H1 (cell line): ENCODE data around the gene SMAP1. TPM values are rescaled to one million over a fixed set of nuclear protein-coding genes. Genes with fewer than 3 reads are reported as not detected.

Experiments used
- CTCF ChIA-PET: fragments of 300-600 bp; sonication (Branson Sonifier 250); formaldehyde crosslinking; loops from one replicate; lab custom pipeline; 2021; ENCODE audit not compliant: partially characterized antibody; lab: Charles Lee
- POLR2A ChIA-PET: fragments of 300-600 bp; sonication (Branson Sonifier 250); formaldehyde crosslinking; loops from one replicate; lab custom pipeline; 2021; ENCODE audit warnings: inconsistent platforms; ENCODE audit not compliant: partially characterized antibody; lab: Charles Lee
- DNase-seq, 2 experiments: peaks; one replicate each; pipeline versions ENCODE4 v3.0.0 to v3.0.0-alpha.2; 2010 to 2022; ENCODE audit warnings: low spot score in 2 of 2, low read depth in 1 of 2, mixed read lengths in 1 of 2
- FAIRE-seq: peaks from 2 replicates; lab custom pipeline; 2011; peaks lifted over from hg19 to GRCh38; lab: Jason Lieb, UNC
- H2AFZ ChIP-seq: 2 replicates; pipeline ENCODE4 v1.8.1; 2012; ENCODE audit warnings: low read length, inconsistent platforms
- H2AK5ac ChIP-seq: 2 replicates; pipeline ENCODE4 v1.6.1; 2013; ENCODE audit warnings: low read depth, low read length
- H2BK120ac ChIP-seq: replicated peaks from 2 replicates; pipeline ENCODE3; 2013; ENCODE audit warnings: low read depth, low read length, inconsistent platforms
- H2BK12ac ChIP-seq: 2 replicates; pipeline ENCODE4 v1.6.1; 2013; ENCODE audit warnings: low read depth, low read length
- H2BK15ac ChIP-seq: 2 replicates; pipeline ENCODE4 v1.6.1; 2013; ENCODE audit warnings: low read length
- H2BK20ac ChIP-seq: 2 replicates; pipeline ENCODE4 v1.6.1; 2013; ENCODE audit warnings: low read length
- H2BK5ac ChIP-seq: 2 replicates; pipeline ENCODE4 v1.6.1; 2013; ENCODE audit warnings: low read depth, low read length
- H3K14ac ChIP-seq: 2 replicates; pipeline ENCODE4 v1.6.1; 2013; ENCODE audit warnings: inconsistent platforms; ENCODE audit not compliant: insufficient read length
- H3K18ac ChIP-seq: 2 replicates; pipeline ENCODE4 v1.6.1; 2013; ENCODE audit warnings: low read length; ENCODE audit errors: extremely low read depth
- H3K23ac ChIP-seq: 2 replicates; pipeline ENCODE4 v1.6.1; 2013; ENCODE audit warnings: inconsistent platforms; ENCODE audit not compliant: insufficient read length
- H3K23me2 ChIP-seq: 2 replicates; pipeline ENCODE4 v1.6.1; 2013; ENCODE audit warnings: low read depth, low read length
- H3K27ac ChIP-seq: 2 replicates; pipeline ENCODE4 v1.6.1; 2011; ENCODE audit warnings: low read depth, low read length, inconsistent platforms
- H3K27me3 ChIP-seq, 4 experiments: replicated peaks in 1 of 4; 1 replicate in 1 of 4; 2 replicates in 3 of 4; pipeline versions ENCODE4 v1.6.1 to v1.8.1; 2011 to 2013; ENCODE audit warnings: low read length in 3 of 4, mild to moderate bottlenecking in 3 of 4, inconsistent platforms in 2 of 4, mixed read lengths in 2 of 4, moderate library complexity in 1 of 4; ENCODE audit not compliant: control insufficient read depth in 3 of 4, insufficient read depth in 3 of 4; ENCODE audit errors: extremely low read depth in 1 of 4
- H3K36me3 ChIP-seq, 4 experiments: 2 replicates each; pipeline versions ENCODE4 v1.6.1 to v1.8.1; 2011 to 2013; ENCODE audit warnings: mild to moderate bottlenecking in 4 of 4, low read length in 3 of 4, moderate library complexity in 2 of 4, control low read depth in 1 of 4, inconsistent platforms in 1 of 4; ENCODE audit not compliant: insufficient read depth in 4 of 4, control insufficient read depth in 2 of 4
- H3K4ac ChIP-seq: replicated peaks from 2 replicates; pipeline ENCODE3; 2013; ENCODE audit warnings: low read length, low read depth, mixed read lengths, inconsistent platforms; ENCODE audit not compliant: insufficient read length
- H3K4me1 ChIP-seq, 4 experiments: replicated peaks in 1 of 4; 1 replicate in 1 of 4; 2 replicates in 3 of 4; pipeline versions ENCODE4 v1.6.1 to v1.8.1; 2011 to 2013; ENCODE audit warnings: low read length in 3 of 4, inconsistent platforms in 2 of 4, mixed read lengths in 1 of 4; ENCODE audit not compliant: insufficient read depth in 4 of 4, control insufficient read depth in 3 of 4
- H3K4me2 ChIP-seq, 2 experiments: 2 replicates each; pipeline versions ENCODE4 v1.6.1 to v1.8.1; 2011 to 2013; ENCODE audit warnings: low read depth in 2 of 2, low read length in 2 of 2, control low read depth in 1 of 2, inconsistent platforms in 1 of 2, mild to moderate bottlenecking in 1 of 2; ENCODE audit not compliant: insufficient read depth in 1 of 2
- H3K4me3 ChIP-seq, 4 experiments: fragments of 200-600, 300-600 bp in 1 of 4; sonication (generic), shearing (Covaris generic), sonication (Bioruptor Twin) in 1 of 4; 2 replicates each; pipeline versions ENCODE4 v1.5.1 to v1.8.1; 2011 to 2016; ENCODE audit warnings: low read length in 4 of 4, low read depth in 3 of 4, control low read depth in 2 of 4, inconsistent platforms in 2 of 4, mild to moderate bottlenecking in 2 of 4, mixed read lengths in 1 of 4, moderate library complexity in 1 of 4; ENCODE audit not compliant: insufficient read depth in 2 of 4; ENCODE audit errors: extremely low read depth in 1 of 4
- H3K56ac ChIP-seq: replicated peaks from 2 replicates; pipeline ENCODE3; 2013; ENCODE audit warnings: low read depth, mild to moderate bottlenecking, mixed read lengths, low read length, inconsistent platforms; ENCODE audit not compliant: insufficient read length
- H3K79me1 ChIP-seq: 2 replicates; pipeline ENCODE4 v1.6.1; 2013; ENCODE audit warnings: low read depth, low read length, control low read depth
- H3K79me2 ChIP-seq, 2 experiments: 2 replicates each; pipeline versions ENCODE4 v1.6.1 to v1.8.1; 2012 to 2013; ENCODE audit warnings: low read length in 2 of 2, mild to moderate bottlenecking in 2 of 2, inconsistent platforms in 1 of 2; ENCODE audit not compliant: insufficient read depth in 2 of 2, control insufficient read depth in 1 of 2
- H3K9ac ChIP-seq, 4 experiments: replicated peaks in 1 of 4; 1 replicate in 1 of 4; 2 replicates in 3 of 4; pipeline versions ENCODE4 v1.6.1 to v1.8.1; 2011 to 2013; ENCODE audit warnings: low read depth in 3 of 4, low read length in 3 of 4, control low read depth in 2 of 4, mild to moderate bottlenecking in 2 of 4, moderate library complexity in 2 of 4, inconsistent platforms in 1 of 4; ENCODE audit errors: extremely low read depth in 1 of 4
- H3K9me3 ChIP-seq, 2 experiments: 2 replicates each; pipeline versions ENCODE4 v1.6.1 to v1.8.1; 2012 to 2013; ENCODE audit warnings: mild to moderate bottlenecking in 2 of 2, moderate library complexity in 2 of 2, control low read depth in 1 of 2, inconsistent platforms in 1 of 2, low read depth in 1 of 2, low read length in 1 of 2, mixed read lengths in 1 of 2; ENCODE audit not compliant: insufficient read depth in 2 of 2
- H4K20me1 ChIP-seq, 2 experiments: replicated peaks in 1 of 2; 2 replicates each; pipeline versions ENCODE3 to v1.8.1; 2011 to 2013; ENCODE audit warnings: inconsistent platforms in 2 of 2, low read length in 2 of 2, mild to moderate bottlenecking in 1 of 2; ENCODE audit not compliant: insufficient read depth in 2 of 2, control insufficient read depth in 1 of 2
- H4K5ac ChIP-seq: 2 replicates; pipeline ENCODE4 v1.6.1; 2013; ENCODE audit warnings: low read length, low read depth, mixed read lengths, inconsistent platforms; ENCODE audit not compliant: insufficient read length
- H4K8ac ChIP-seq: 2 replicates; pipeline ENCODE4 v1.8.0; 2013; ENCODE audit warnings: mild to moderate bottlenecking, moderate library complexity, low read length, inconsistent platforms; ENCODE audit not compliant: insufficient read depth; ENCODE audit errors: extremely low read depth
- H4K91ac ChIP-seq: replicated peaks from 2 replicates; pipeline ENCODE3; 2013; ENCODE audit warnings: low read length, mixed read lengths, inconsistent platforms; ENCODE audit not compliant: insufficient read length
- CBX5 ChIP-seq: fragments of 300-800, 300-1000 bp; sonication (generic); IDR thresholded peaks from 2 replicates; pipeline ENCODE4 v1.7.1; 2016; ENCODE audit warnings: antibody characterized with exemption, low read length, low read depth
- CEBPB ChIP-seq: IDR thresholded peaks from 2 replicates; pipeline ENCODE4 v1.6.1; 2012; ENCODE audit warnings: low read depth, low read length
- CHD1 ChIP-seq: IDR thresholded peaks from 2 replicates; pipeline ENCODE4 v1.6.1; 2012; ENCODE audit warnings: low read depth, low read length, improper control_type of control experiment
- CTBP2 ChIP-seq: IDR thresholded peaks from 2 replicates; pipeline ENCODE4 v1.7.0; 2011; ENCODE audit warnings: borderline replicate concordance, mild to moderate bottlenecking, moderate library complexity, mixed read lengths, low read length; ENCODE audit not compliant: insufficient read depth, insufficient read length
- EP300 ChIP-seq, 2 experiments: IDR thresholded peaks; 1 replicate in 1 of 2; 2 replicates in 1 of 2; pipeline ENCODE4 v1.6.1; 2011 to 2012; ENCODE audit warnings: low read depth in 2 of 2, low read length in 2 of 2, mild to moderate bottlenecking in 2 of 2, borderline replicate concordance in 1 of 2, inconsistent platforms in 1 of 2, moderate library complexity in 1 of 2
- FOSL1 ChIP-seq: IDR thresholded peaks from 2 replicates; pipeline ENCODE4 v1.6.1; 2011; ENCODE audit warnings: mild to moderate bottlenecking, low read depth, low read length, moderate library complexity; ENCODE audit not compliant: insufficient read depth
- HDAC2 ChIP-seq, 2 experiments: fragments of 300-600 bp in 1 of 2; sonication (generic) in 1 of 2; IDR thresholded peaks; 2 replicates each; pipeline ENCODE4 v1.6.1; 2011 to 2012; ENCODE audit warnings: low read depth in 2 of 2, low read length in 2 of 2, mild to moderate bottlenecking in 2 of 2, moderate library complexity in 2 of 2, borderline replicate concordance in 1 of 2, inconsistent platforms in 1 of 2
- HDAC6 ChIP-seq: IDR thresholded peaks from one replicate; pipeline ENCODE4 v1.7.1; 2012; ENCODE audit warnings: low read depth, mild to moderate bottlenecking, inconsistent platforms, low read length, moderate library complexity
- NRF1 ChIP-seq: IDR thresholded peaks from 2 replicates; pipeline ENCODE4 v1.6.1; 2011; ENCODE audit warnings: mild to moderate bottlenecking, low read depth, low read length, improper control_type of control experiment
- POU5F1 ChIP-seq: IDR thresholded peaks from 2 replicates; pipeline ENCODE4 v1.6.1; 2011; ENCODE audit warnings: low read depth, mild to moderate bottlenecking, low read length, moderate library complexity
- SIN3A ChIP-seq, 2 experiments: IDR thresholded peaks in 1 of 2; conservative IDR thresholded peaks in 1 of 2; 2 replicates each; pipeline ENCODE4 v1.6.1; 2011 to 2012; ENCODE audit warnings: low read length in 2 of 2, improper control_type of control experiment in 1 of 2, low read depth in 1 of 2, mild to moderate bottlenecking in 1 of 2
- SIX5 ChIP-seq: IDR thresholded peaks from 2 replicates; pipeline ENCODE4 v1.6.1; 2011; ENCODE audit warnings: mild to moderate bottlenecking, low read depth, low read length
- SRF ChIP-seq: IDR thresholded peaks from 2 replicates; pipeline ENCODE4 v1.6.1; 2011; ENCODE audit warnings: mild to moderate bottlenecking, low read depth, low read length, moderate library complexity
- ZNF274 ChIP-seq: IDR thresholded peaks from 2 replicates; pipeline ENCODE4 v1.7.0; 2012; ENCODE audit warnings: low read length, borderline replicate concordance; ENCODE audit errors: extremely low read depth
- WGBS, 2 experiments: shearing (Covaris generic) in 1 of 2; methylation state at CpG; one replicate each; pipeline versions ENCODE4 v1.1.6 to v1.1.7; 2013 to 2015; ENCODE audit warnings: low lambda C conversion rate in 2 of 2, mixed read lengths in 2 of 2, inconsistent platforms in 1 of 2, low coverage in 1 of 2, missing lambda C conversion rate in 1 of 2; ENCODE audit not compliant: insufficient replicate concordance in 2 of 2, insufficient coverage in 1 of 2, insufficient read length in 1 of 2; ENCODE audit errors: extremely low coverage in 1 of 2, missing lambda C conversion rate in 1 of 2; 5-methylcytosine and 5-hydroxymethylcytosine counted together
- polyA plus RNA-seq, 7 experiments: library from polyadenylated mRNA; depleted of rRNA in 3 of 7; stranded (reverse) in 5 of 7; unstranded in 2 of 7; fragments of >200 nt in 5 of 7; fragments of 200-250 nt in 2 of 7; gene quantifications; 1 replicate in 5 of 7; 2 replicates in 1 of 7; 4 replicates in 1 of 7; pipeline versions ENCODE4 v1.2.1 to v1.2.3, GENCODE V29; 2011 to 2013; ENCODE audit warnings: missing spikeins in 2 of 7, mixed read lengths in 2 of 7
- total RNA-seq: library from RNA; stranded (reverse); fragmentation: NEBNext Ultra II Directional; extraction: Animal tissue kit (Norgen Biotek cat#: 25700); gene quantifications from 2 replicates; pipeline ENCODE4 v1.2.1, GENCODE V29; 2021

Gene SMAP1
- total and polyA plus RNA-seq, 2 of the 8 experiments (the other 6 are each of a cell fraction or from before 2014, with no cell fraction given), result 18.8 to 32.4 TPM

- no peak overlapping the region for H2AFZ ChIP-seq
- WGBS, 2 experiments, result 81% methylated on average over 1 of the region's 1 CpG; no CpG with 5 or more reads in 1 of the 2 experiments
- ChIA-PET CTCF (interaction anchor here (0.6 to 1.0 kb wide), 2 partner anchors 152 to 153 kb away, joined by 3 to 4 read pairs; no protein-coding TSS in a partner anchor), POLR2A (no interaction called here)
- H3K79me2 ChIP-seq, result no peaks in the 10 kb centered on the region
- no peak overlapping the region for H3K23ac ChIP-seq
- H2BK120ac ChIP-seq, result no peak overlapping the region
- H3K56ac ChIP-seq, result no peak overlapping the region
- no peaks in the 10 kb centered on the region for H3K9me3 ChIP-seq
- H3K4me3 ChIP-seq, result no peak overlapping the region
- no peak overlapping the region for H2AK5ac ChIP-seq
- H3K18ac ChIP-seq, result no peak overlapping the region
- H3K4me2 ChIP-seq, result no peak overlapping the region
- H4K91ac ChIP-seq, result no peak overlapping the region
- peaks cover 0 to 8% (median 4%) of the 10 kb centered on the region in 4 experiments; a peak in 4 of 7 replicates for H3K4me1 ChIP-seq
- H3K79me1 ChIP-seq, result no peaks in the 10 kb centered on the region
- H2BK15ac ChIP-seq, result no peak overlapping the region
- H3K9ac ChIP-seq, result no peak overlapping the region
- H4K20me1 ChIP-seq, result no peaks in the 10 kb centered on the region
- H2BK12ac ChIP-seq, result no peak overlapping the region
- H4K8ac ChIP-seq, result no peak overlapping the region; the same call in 1 of the 2 replicates
- no peaks in the 10 kb centered on the region for H3K23me2 ChIP-seq
- no peak overlapping the region for H4K5ac ChIP-seq
- DNase-seq, result no peak
- no peak overlapping the region for H2BK20ac ChIP-seq
- no peak overlapping the region for H3K14ac ChIP-seq
- H3K27ac ChIP-seq, result no peak overlapping the region
- no peaks in the 10 kb centered on the region for H3K27me3 ChIP-seq
- no peak for FAIRE-seq
- H2BK5ac ChIP-seq, result no peak overlapping the region
- no peak overlapping the region for H3K4ac ChIP-seq
- no peaks in the 10 kb centered on the region; a peak in 1 of 8 replicates for H3K36me3 ChIP-seq
- no peak for TF ChIP-seq CTBP2
- no peak for TF ChIP-seq POU5F1
- TF ChIP-seq SIX5, result no peak
- TF ChIP-seq CHD1, result no peak
- TF ChIP-seq CEBPB, result no peak
- TF ChIP-seq HDAC6, result no peak
- no peak for TF ChIP-seq SRF
- no peak for TF ChIP-seq NRF1
- TF ChIP-seq SIN3A (conservative IDR thresholded peaks at IDR 0.05 in 1 of 2, IDR thresholded peaks at IDR 0.05 in 1 of 2; ENCODE audit: low read depth in 1 of 2, low read length in 2 of 2), result no peak
- no peak for TF ChIP-seq CBX5
- TF ChIP-seq ZNF274, result no peak
- no peak for TF ChIP-seq EP300 (IDR thresholded peaks at IDR 0.05; ENCODE audit: borderline replicate concordance in 1 of 2, low read depth in 2 of 2, low read length in 2 of 2)
- TF ChIP-seq HDAC2 (IDR thresholded peaks at IDR 0.05; ENCODE audit: borderline replicate concordance in 1 of 2, low read depth in 2 of 2, low read length in 2 of 2), result no peak
- TF ChIP-seq FOSL1, result no peak
These were observed 193.2 kb downstream of the SMAP1 start for GRCh38 chr6:70860920-70861319.
